NCI-H2196 treated with DMSO at 0.1 percent for 48 hours (cell line): ENCODE measurements around the gene PTGER3.
"Not testable (repeated sequence)": the region's sequence is repeated elsewhere in the genome, so short reads cannot be mapped to it uniquely, and the experiment has no call there.

ENCODE experiments used
- DNase-seq: peaks from one replicate; lab custom pipeline; 2025; ENCODE audit not compliant: unreplicated experiment; lab: John Stamatoyannopoulos, UW

Gene PTGER3

GRCh38 chr1:70961374-70961975 is 86.1 kb downstream of the PTGER3 start:
- no peak for DNase-seq

- DNase-seq, result no peak
These were observed 99.1 kb downstream of the PTGER3 start for GRCh38 chr1:70948396-70949017.

- no peak for DNase-seq
These were observed 99.8 kb downstream of the PTGER3 start for GRCh38 chr1:70947835-70948234.

DNA sequence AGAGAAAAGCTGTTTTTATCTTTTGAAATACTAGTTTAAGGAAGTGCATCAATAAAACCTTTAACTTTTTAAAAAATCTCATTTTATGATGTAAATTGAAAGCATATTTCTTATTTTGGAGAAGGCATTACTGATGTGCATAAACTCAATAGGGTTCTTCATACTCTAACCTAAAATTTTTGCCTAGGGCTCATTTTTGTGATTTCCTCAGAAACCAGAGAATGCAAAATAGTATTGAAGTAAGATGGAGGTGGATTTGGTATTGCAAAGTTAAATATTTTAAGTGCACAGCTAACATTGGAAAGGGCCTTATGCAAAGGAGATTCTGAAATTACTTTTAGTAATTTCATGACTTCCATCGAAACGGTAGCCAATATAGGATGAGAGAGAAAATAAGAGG is 101.9 kb downstream of the PTGER3 start:
- no peak for DNase-seq

DNA sequence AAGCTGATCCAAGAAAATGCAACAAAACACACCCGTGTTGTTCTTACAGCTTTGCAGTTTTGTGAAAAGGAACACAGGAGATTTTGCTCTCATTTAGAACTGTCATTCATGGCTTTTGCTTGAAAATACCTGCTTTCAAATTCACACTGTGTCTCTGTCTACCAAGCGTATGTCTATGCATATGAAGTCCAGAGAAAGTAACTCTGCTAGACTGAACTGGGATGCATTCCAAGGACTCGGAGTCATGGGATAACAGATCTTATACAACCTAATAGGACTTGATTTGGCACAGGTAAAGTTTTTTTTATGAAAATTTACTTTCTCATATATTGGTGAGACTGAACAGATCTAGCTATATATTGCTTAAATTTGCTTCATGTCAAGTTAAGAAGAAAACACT is 102.4 kb downstream of the PTGER3 start:
- no peak for DNase-seq

DNA sequence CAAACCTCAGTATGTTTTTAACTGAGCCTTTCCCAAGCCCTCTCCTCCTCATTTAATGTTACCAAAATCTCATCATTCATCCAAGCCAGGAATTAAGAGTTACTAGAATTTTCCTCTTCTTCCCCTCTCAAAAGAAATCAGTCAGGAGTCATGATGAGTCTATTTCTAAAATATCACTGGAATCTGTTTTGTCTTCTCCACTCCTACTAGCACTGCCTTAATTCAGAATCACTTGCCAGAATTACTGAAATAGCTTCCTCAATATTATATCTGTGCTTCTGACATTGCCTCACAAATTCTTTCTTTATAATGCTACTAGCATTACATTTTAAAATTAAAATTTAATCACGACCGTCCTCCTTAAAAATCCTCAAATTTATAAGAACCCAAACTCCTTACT is 106.1 kb downstream of the PTGER3 start:
- DNase-seq, result no peak

DNA sequence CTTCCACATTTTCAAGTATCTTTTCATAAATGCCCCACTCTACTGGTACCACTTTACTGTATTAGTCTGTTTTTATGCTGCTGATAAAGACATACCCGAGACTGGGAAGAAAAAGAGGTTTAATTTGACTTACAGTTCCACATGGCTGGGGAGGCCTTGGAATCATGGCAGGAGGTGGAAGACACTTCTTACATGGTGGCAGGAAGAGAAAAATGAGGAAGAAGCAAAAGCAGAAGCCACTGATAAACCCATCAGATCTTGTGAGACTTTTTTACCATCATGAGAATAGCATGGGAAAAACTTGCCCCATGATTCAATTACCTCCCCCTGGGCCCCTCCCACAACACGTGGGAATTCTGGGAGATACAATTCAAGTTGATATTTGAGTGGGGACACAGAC is 107.2 kb downstream of the PTGER3 start:
- DNase-seq, result not testable (repeated sequence)

- DNase-seq, result no peak
These were observed 113.2 kb downstream of the PTGER3 start for GRCh38 chr1:70934194-70934961.

DNA sequence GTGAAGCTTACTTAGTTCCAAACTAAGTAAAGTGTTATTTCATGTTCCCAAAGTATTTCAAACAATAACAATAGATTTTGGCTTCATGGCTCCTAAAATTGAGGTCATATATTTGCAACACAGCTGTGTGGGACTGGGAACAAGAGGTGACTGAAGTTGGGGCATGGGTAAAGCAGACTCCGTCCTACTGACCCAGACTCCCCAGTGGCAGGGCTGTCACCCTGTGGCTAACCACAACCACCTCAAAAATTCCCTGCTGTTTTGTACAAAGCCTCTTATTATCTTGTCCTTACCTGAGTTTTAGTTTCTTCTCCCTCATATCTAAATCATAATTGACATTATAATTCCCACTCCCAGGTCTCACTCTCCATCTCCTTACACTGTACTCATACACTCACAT is 117.6 kb downstream of the PTGER3 start:
- DNase-seq, result no peak

DNA sequence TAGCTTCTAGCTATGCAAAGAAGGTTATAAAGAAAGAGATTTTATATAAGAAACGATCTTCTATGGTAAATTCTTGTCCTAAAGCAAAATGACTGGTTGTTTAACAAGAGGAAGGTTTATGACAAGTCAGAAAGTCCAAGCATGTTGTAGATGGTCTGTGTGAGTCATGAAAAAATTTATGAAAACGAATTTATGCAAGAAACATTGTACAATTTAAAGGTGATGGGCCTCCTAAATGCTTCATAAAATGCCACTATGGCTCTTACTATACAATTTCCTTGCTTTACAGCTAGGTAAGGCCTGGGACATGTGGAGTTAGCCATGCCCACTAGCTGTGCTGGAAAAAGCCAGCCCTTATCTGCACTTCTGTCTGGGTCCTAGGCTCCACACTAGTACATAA is 125.4 kb downstream of the PTGER3 start:
- no peak for DNase-seq
